ENCODE data around the gene WWOX. TPM values are rescaled to one million over a fixed set of nuclear protein-coding genes. Genes with fewer than 3 reads are reported as not detected.

Gene WWOX
- total and polyA plus RNA-seq, 2 of the 8 experiments (the other 6 are each of a cell fraction or from before 2014, with no cell fraction given), result 5.4 to 16.7 TPM

DNA sequence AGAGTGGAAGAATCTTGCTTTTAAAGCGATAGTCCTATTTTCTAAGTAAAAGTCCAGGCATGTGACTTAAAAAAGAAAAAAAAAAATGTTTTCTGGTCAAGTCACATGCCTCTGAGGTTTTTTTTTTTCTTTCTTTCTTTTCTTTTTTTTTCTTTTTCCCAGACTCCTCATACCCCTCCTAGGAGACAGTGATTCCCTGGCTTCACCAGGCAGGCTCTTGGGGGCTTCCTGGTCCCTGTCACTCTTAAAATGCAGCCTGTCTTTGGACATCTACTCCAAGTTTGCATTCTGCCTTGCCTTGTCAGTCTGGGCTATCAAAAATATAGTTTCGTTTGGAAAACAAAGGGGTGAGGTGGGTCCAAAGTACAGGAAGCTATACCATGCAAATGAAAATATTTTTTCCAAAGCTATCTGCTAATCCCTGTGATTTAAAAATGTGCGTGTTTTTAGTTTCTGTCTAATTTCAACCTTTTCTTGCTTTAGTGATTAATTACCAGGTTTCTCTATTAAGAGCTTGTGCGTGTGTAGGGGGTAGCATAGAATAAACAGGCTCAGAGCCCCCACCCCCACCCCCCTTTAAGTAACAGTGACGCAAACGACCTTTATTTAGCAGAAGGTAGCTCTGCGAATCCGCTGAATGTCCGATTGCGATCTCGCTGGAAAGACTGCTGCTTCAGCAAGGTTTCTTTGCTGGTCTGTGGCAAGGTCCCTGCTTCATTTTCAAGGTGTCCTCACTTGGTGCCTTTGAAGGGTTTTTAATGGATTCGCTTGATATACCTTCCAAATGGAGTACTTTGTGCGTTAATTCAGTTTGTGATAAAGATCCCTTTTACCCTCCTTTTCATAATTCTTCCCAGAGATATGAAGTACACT, 510.2 kb downstream of the WWOX start:
- WGBS, 2 experiments (ENCODE audit: extremely low coverage in 1 of 2, insufficient coverage in 1 of 2, insufficient read length in 1 of 2, insufficient replicate concordance in 2 of 2, low coverage in 1 of 2, low lambda C conversion rate in 2 of 2, missing lambda C conversion rate in 1 of 2), result 88% methylated on average over 13 of the region's 13 CpGs; no CpG with 5 or more reads in 1 of the 2 experiments
- no peaks in the 10 kb centered on the region for H3K79me1 ChIP-seq (ENCODE audit: low read depth, low read length)
- ChIA-PET POLR2A (ENCODE audit: partially characterized antibody) (no interaction called here), CTCF (ENCODE audit: partially characterized antibody) (interaction anchor here (0.6 kb wide), 5 partner anchors 14 to 974 kb away, joined by 3 to 4 read pairs (median 3); no protein-coding TSS in a partner anchor)
- H3K27me3 ChIP-seq (replicated peaks in 1 of 4; ENCODE audit: control insufficient read depth in 3 of 4, extremely low read depth in 1 of 4, insufficient read depth in 3 of 4, low read length in 3 of 4), result no peaks in the 10 kb centered on the region
- H3K4me1 ChIP-seq (replicated peaks in 1 of 4; ENCODE audit: control insufficient read depth in 3 of 4, insufficient read depth in 4 of 4, low read length in 3 of 4), result peaks cover 6 to 18% (median 12%) of the 10 kb centered on the region in 4 experiments; a peak in 5 of 7 replicates
- H4K8ac ChIP-seq (ENCODE audit: extremely low read depth, insufficient read depth, low read length), result no peak overlapping the region
- H2BK12ac ChIP-seq (ENCODE audit: low read depth, low read length), result no peak overlapping the region
- H2BK120ac ChIP-seq (replicated peaks; ENCODE audit: low read depth, low read length), result no peak overlapping the region
- no peak overlapping the region for H3K56ac ChIP-seq (replicated peaks; ENCODE audit: insufficient read length, low read depth, low read length)
- FAIRE-seq, result no peak
- H3K14ac ChIP-seq (ENCODE audit: insufficient read length), result no peak overlapping the region
- H3K23me2 ChIP-seq (ENCODE audit: low read depth, low read length), result no peaks in the 10 kb centered on the region; the same call in 1 of the 2 replicates
- no peak overlapping the region for H2BK5ac ChIP-seq (ENCODE audit: low read depth, low read length)
- no peak overlapping the region for H4K91ac ChIP-seq (replicated peaks; ENCODE audit: insufficient read length, low read length)
- no peak overlapping the region for H2BK15ac ChIP-seq (ENCODE audit: low read length)
- H3K23ac ChIP-seq (ENCODE audit: insufficient read length), result no peak overlapping the region
- no peaks in the 10 kb centered on the region for H4K20me1 ChIP-seq (replicated peaks in 1 of 2; ENCODE audit: control insufficient read depth in 1 of 2, insufficient read depth in 2 of 2, low read length in 2 of 2)
- no peak overlapping the region for H3K4me2 ChIP-seq (ENCODE audit: insufficient read depth in 1 of 2, low read depth in 2 of 2, low read length in 2 of 2)
- TF ChIP-seq RAD21 (IDR thresholded peaks at IDR 0.05 in 1 of 2, conservative IDR thresholded peaks at IDR 0.05 in 1 of 2; ENCODE audit: low read depth in 2 of 2, low read length in 2 of 2) (no peak), SP4 (IDR thresholded peaks at IDR 0.05; ENCODE audit: low read length) (no peak), PHF8 (conservative IDR thresholded peaks at IDR 0.05; ENCODE audit: low read depth, low read length) (no peak), RXRA (IDR thresholded peaks at IDR 0.05; ENCODE audit: insufficient read depth, low read depth, low read length) (no peak)
- TF ChIP-seq, protein P1, sequence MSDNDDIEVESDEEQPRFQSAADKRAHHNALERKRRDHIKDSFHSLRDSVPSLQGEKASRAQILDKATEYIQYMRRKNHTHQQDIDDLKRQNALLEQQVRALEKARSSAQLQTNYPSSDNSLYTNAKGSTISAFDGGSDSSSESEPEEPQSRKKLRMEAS (IDR thresholded peaks at IDR 0.05), result no peak
- no peak overlapping the region for H4K5ac ChIP-seq (ENCODE audit: insufficient read length, low read depth, low read length)
- no peak overlapping the region for H3K9ac ChIP-seq (replicated peaks in 1 of 4; ENCODE audit: extremely low read depth in 1 of 4, low read depth in 3 of 4, low read length in 3 of 4)
- H3K36me3 ChIP-seq (ENCODE audit: control insufficient read depth in 2 of 4, insufficient read depth in 4 of 4, low read length in 3 of 4), result no peaks in the 10 kb centered on the region
- H2BK20ac ChIP-seq (ENCODE audit: low read length), result no peak overlapping the region
- DNase-seq (ENCODE audit: low read depth in 1 of 2, low spot score in 2 of 2), result no peak
- no peaks in the 10 kb centered on the region for H3K79me2 ChIP-seq (ENCODE audit: control insufficient read depth in 1 of 2, insufficient read depth in 2 of 2, low read length in 2 of 2)
- H2AFZ ChIP-seq (ENCODE audit: low read length), result no peak overlapping the region
- H3K4ac ChIP-seq (replicated peaks; ENCODE audit: insufficient read length, low read depth, low read length), result no peak overlapping the region
- H3K18ac ChIP-seq (ENCODE audit: extremely low read depth, low read length), result no peak overlapping the region
- no peaks in the 10 kb centered on the region for H3K9me3 ChIP-seq (ENCODE audit: insufficient read depth in 2 of 2, low read depth in 1 of 2, low read length in 1 of 2)
- H3K27ac ChIP-seq (ENCODE audit: low read depth, low read length), result no peak overlapping the region
- H2AK5ac ChIP-seq (ENCODE audit: low read depth, low read length), result no peak overlapping the region
- H3K4me3 ChIP-seq (ENCODE audit: extremely low read depth in 1 of 4, insufficient read depth in 2 of 4, low read depth in 3 of 4, low read length in 4 of 4), result no peak overlapping the region

Measured in H1 (cell line).